Activated T-cell treated with anti-CD3 and anti-CD28 coated beads, Interleukin-2, amount 50 U/mL, for 24 hours (primary cell): Measurements from ENCODE around the gene HOXA4.
A peak's percentile ranks its signal among the peaks of the same experiment; 100 is the strongest.

Source experiments
- DNase-seq: peaks from one replicate; pipeline ENCODE4 v3.0.0-alpha.2; 2020
- H3K27ac Mint-ChIP-seq: 2 replicates; pipeline ENCODE4 v1.8.0; 2020; ENCODE audit warnings: mild to moderate bottlenecking, mixed read lengths
- H3K27me3 Mint-ChIP-seq: 2 replicates; pipeline ENCODE4 v1.8.0; 2020; ENCODE audit warnings: mixed read lengths
- H3K36me3 Mint-ChIP-seq: 2 replicates; pipeline ENCODE4 v1.8.0; 2020; ENCODE audit warnings: low read depth, mixed read lengths
- H3K4me1 Mint-ChIP-seq: 2 replicates; pipeline ENCODE4 v1.8.0; 2020; ENCODE audit warnings: low read depth, mixed read lengths
- H3K4me3 Mint-ChIP-seq: 2 replicates; pipeline ENCODE4 v1.8.0; 2020; ENCODE audit warnings: mild to moderate bottlenecking, moderate library complexity, mixed read lengths
- H3K9me3 Mint-ChIP-seq: 2 replicates; pipeline ENCODE4 v1.8.0; 2020; ENCODE audit warnings: mixed read lengths

The HOXA4 gene

GRCh38 chr7:27091941-27092818 is 38.4 kb downstream of the HOXA4 start:
- no peak overlapping the region for H3K4me3 Mint-ChIP-seq
- no peaks in the 10 kb centered on the region for H3K36me3 Mint-ChIP-seq

GRCh38 chr7:27091105-27091504 is 39.5 kb downstream of the HOXA4 start:
- Mint-ChIP-seq H3K4me1 (peaks cover 20% of the 10 kb centered on the region), H3K27me3 (peaks cover 90% of the 10 kb centered on the region), H3K27ac (no peak overlapping the region), H3K4me3 (no peak overlapping the region), H3K9me3 (no peaks in the 10 kb centered on the region), H3K36me3 (no peaks in the 10 kb centered on the region)
- no peak for DNase-seq

More at GRCh38 chr7:27091941-27092818, 38.4 kb downstream of the HOXA4 start:
- Mint-ChIP-seq H3K27ac (no peak overlapping the region), H3K27me3 (peaks cover 92% of the 10 kb centered on the region), H3K9me3 (no peaks in the 10 kb centered on the region), H3K4me1 (peaks cover 25% of the 10 kb centered on the region)
- no peak for DNase-seq

GRCh38 chr7:27088002-27088922 is 42.3 kb downstream of the HOXA4 start:
- Mint-ChIP-seq H3K27ac (no peak overlapping the region), H3K9me3 (no peaks in the 10 kb centered on the region), H3K4me3 (peak overlapping the region; percentile 31), H3K27me3 (peaks cover 76% of the 10 kb centered on the region), H3K4me1 (peaks cover 10% of the 10 kb centered on the region), H3K36me3 (no peaks in the 10 kb centered on the region)
- DNase-seq: no peak

- H3K36me3 Mint-ChIP-seq: no peaks in the 10 kb centered on the region
- H3K9me3 Mint-ChIP-seq: no peaks in the 10 kb centered on the region
- H3K27ac Mint-ChIP-seq: no peak overlapping the region
- DNase-seq: no peak
- no peak overlapping the region for H3K4me3 Mint-ChIP-seq
- peaks cover 30% of the 10 kb centered on the region for H3K27me3 Mint-ChIP-seq
- H3K4me1 Mint-ChIP-seq: peaks cover 10% of the 10 kb centered on the region
These were observed 46.9 kb downstream of the HOXA4 start for GRCh38 chr7:27083646-27084045.

GRCh38 chr7:27082171-27082570 is 48.4 kb downstream of the HOXA4 start:
- H3K9me3 Mint-ChIP-seq: no peaks in the 10 kb centered on the region
- no peak overlapping the region for H3K27ac Mint-ChIP-seq

GRCh38 chr7:27080844-27081436 is 49.6 kb downstream of the HOXA4 start:
- Mint-ChIP-seq H3K9me3 (no peaks in the 10 kb centered on the region), H3K27ac (no peak overlapping the region), H3K4me1 (no peaks in the 10 kb centered on the region), H3K36me3 (no peaks in the 10 kb centered on the region), H3K4me3 (no peak overlapping the region), H3K27me3 (peaks cover 11% of the 10 kb centered on the region)
- no peak for DNase-seq

More at GRCh38 chr7:27082171-27082570, 48.4 kb downstream of the HOXA4 start:
- Mint-ChIP-seq H3K36me3 (no peaks in the 10 kb centered on the region), H3K4me3 (no peak overlapping the region), H3K27me3 (peaks cover 17% of the 10 kb centered on the region), H3K4me1 (no peaks in the 10 kb centered on the region)
- DNase-seq: no peak

GRCh38 chr7:27079234-27079975 is 51.2 kb downstream of the HOXA4 start:
- H3K27me3 Mint-ChIP-seq: peaks cover 8% of the 10 kb centered on the region
- no peak overlapping the region for H3K4me3 Mint-ChIP-seq
- no peak for DNase-seq
- no peaks in the 10 kb centered on the region for H3K4me1 Mint-ChIP-seq
- no peaks in the 10 kb centered on the region for H3K36me3 Mint-ChIP-seq
- H3K9me3 Mint-ChIP-seq: no peaks in the 10 kb centered on the region
- H3K27ac Mint-ChIP-seq: no peak overlapping the region

- Mint-ChIP-seq H3K27ac (no peak overlapping the region), H3K9me3 (no peaks in the 10 kb centered on the region), H3K4me3 (no peak overlapping the region), H3K27me3 (peaks cover 6% of the 10 kb centered on the region), H3K4me1 (no peaks in the 10 kb centered on the region), H3K36me3 (no peaks in the 10 kb centered on the region)
- no peak for DNase-seq
These were observed 51.8 kb downstream of the HOXA4 start for GRCh38 chr7:27078616-27079233.
